ENCODE data around the gene WDR27.

GRCh38 chr6:169719117-169719516, 17.3 kb upstream of the WDR27 start:
- TF ChIP-seq POLR2A (IDR thresholded peaks at IDR 0.05; ENCODE audit: low read length) (no peak), GATA1 (IDR thresholded peaks at IDR 0.05; ENCODE audit: low read depth, low read length) (no peak)

Data from erythroblast (primary cell).